ENCODE measurements around the gene HDHD2.
"Not testable (repeated sequence)": the region's sequence is repeated elsewhere in the genome, so short reads cannot be mapped to it uniquely, and the experiment has no call there.

HDHD2 gene, protein sequence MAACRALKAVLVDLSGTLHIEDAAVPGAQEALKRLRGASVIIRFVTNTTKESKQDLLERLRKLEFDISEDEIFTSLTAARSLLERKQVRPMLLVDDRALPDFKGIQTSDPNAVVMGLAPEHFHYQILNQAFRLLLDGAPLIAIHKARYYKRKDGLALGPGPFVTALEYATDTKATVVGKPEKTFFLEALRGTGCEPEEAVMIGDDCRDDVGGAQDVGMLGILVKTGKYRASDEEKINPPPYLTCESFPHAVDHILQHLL

DNA sequence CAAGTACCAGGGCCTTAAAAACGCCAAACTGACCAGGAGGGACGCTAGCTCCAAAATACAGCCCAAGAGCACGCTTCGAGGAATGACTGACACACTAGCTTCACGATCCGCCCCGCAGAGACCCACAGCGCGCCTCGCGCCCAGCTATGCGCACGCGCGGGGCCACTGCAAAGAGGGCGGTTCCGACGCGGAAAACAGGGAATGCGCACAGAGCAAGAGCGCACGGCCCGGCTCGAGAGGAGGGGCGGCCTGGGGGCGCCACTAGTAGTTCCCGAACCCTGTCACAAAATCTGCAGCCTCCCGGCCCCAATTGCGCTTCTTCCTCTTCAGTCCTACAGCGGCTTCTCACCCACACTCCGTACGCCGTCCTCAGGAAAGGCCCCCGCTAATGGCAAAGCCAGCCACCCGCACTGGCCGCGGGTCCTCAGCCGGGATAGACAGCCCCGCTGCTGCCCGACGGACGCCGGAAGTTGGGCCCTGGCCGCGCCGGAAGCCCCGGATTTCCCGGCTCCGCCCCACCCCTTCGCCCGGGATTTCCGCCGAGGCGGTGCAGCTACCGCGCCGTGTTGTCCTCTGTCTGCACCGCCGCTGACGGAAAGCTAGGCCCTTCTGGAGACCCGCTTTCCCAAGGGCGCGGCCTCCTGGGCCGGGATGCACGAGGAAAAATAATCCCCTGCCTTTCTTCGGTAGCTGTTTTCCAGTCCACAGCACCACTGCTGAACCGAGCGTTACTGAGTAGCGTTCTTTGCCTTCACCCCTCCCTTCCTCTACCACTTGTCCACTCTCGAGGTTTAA, at the start of gene HDHD2:
Gene HDHD2 (minus strand): TSS at position 472 of the 795 bp plus-strand sequence. CDS start 14,061 bp downstream, outside the sequence.
- peak; percentile 58 to 79 for DNase-seq (ENCODE audit: low read depth in 2 of 2)

DNA sequence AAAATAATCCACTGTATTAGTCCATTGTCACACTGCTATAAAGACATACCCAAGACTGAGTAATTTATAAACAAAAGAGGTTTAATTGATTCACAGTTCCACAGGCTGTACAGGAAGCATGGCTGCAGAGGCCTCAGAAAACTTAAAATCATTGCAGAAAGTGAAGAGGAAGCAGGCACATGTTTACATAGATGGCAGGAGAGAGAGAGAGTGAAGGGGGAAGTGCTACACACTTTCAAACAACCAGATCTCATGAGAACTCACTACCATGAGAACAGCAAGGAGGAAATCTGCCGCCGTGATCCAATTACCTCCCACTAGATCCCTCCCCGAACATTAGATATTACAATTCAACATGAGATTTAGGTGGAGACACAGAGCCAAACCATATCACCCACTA, 45.7 kb upstream of the HDHD2 start:
- not testable (repeated sequence) for DNase-seq (ENCODE audit: low read depth in 2 of 2)

DNA sequence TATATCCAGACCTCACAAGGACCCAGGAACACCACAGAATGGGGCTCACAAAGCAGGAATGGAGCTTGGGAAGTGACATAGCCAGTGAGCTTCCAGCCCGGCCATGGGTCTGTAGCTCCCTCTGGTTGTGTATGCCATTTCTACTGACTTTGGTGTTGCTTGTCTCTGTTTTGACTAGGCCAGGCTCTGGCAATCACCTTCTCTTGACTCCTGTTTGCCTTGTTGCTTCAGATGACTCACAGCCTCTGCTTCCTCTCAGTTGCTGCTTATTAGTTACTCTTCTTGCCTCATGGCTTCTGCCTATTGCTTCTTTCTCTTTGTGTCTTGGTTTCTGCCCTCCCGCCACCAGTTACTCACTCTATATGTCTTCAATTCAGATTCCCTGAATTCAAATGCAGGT, 41.7 kb upstream of the HDHD2 start:
- no peak for DNase-seq (ENCODE audit: low read depth in 2 of 2)

DNA sequence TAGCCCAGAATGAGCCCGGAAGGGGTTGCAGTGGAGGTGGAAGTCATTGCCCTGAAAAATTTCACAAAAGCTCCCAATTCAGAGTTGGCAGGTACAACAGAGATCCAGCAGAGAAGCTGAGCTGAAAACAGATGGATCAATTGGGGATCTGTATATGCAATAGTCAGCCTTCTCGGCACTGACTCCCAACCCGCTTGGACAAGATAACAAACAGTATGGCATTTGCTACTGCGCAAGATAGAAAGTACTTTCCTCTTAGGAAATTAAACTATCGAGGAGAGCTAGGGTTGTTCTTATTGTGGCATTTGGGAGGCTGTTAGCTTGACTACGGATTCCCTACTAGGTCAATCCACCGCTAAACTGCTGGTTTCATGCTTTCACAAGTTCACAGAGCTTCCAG, 37.4 kb upstream of the HDHD2 start:
- no peak for DNase-seq (ENCODE audit: low read depth in 2 of 2)

DNA sequence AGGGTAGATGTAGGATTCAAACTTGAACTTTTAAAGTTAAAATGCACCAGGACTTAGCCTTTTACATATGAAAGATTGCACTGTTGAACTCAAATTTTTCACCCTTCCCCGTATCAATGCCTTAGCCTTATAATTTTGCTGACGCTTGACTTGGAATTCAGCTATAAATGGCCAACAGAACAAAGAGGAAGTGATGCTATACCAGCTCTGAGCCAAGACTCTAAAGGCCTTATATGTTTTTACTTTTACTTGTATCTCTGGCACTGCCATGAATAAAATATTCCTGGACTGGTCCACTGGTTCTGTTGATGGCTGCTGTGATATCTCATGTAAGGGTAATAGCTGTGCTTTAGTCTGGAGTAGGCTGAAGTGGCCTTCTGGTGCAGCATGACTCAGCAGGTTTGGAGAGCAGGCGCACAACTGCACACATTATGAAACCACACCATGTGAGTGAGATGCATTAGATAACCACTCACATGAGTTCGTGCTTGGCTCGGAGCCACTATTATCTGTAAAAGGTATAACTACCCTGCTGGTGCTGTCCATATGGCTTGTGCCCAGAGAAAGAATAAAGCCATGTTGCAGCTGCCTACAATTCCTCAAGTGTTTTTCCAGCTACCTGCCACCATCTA, 34.2 kb upstream of the HDHD2 start:
- no peak for DNase-seq (ENCODE audit: low read depth in 2 of 2)

DNA sequence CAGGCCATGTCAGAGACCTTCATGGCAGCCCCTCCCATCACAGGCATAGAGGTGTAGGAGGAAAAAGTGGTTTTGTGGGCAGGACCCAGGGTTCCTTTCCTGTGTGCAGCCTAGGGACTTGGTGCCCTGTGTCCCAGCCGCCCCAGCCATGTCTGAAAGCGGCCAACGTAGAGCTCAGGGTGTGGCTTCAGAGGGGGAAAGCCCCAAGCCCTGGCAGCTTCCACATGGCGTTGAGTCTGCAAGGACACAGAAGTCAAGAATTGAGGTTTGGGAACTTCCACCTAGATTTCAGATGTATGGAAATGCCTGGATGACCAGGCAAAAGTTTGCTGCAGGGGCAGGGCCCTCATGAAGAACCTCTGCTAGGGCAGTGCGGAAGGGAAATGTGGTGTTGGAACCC, 31.9 kb upstream of the HDHD2 start:
- DNase-seq (ENCODE audit: low read depth in 2 of 2) = not testable (repeated sequence)

DNA sequence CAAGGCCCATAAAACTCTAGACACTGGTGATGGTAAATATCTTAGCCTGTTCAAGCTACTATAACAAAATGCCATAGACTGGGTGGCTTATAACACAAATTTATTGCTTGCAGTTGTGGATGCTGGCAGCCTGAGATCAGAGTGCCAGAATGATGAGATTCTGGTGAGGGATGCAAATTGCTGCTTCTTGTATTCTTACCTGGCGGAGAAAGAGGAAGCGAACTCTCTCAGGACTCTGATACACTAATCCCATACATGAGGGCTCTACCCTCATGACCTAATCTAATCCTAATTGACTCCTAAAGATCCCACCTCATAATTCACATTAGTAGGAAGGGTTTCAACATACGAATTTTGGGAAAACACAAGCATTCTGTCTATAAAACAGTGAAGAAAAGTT, 30.5 kb upstream of the HDHD2 start:
- DNase-seq (ENCODE audit: low read depth in 2 of 2) = no peak

DNA sequence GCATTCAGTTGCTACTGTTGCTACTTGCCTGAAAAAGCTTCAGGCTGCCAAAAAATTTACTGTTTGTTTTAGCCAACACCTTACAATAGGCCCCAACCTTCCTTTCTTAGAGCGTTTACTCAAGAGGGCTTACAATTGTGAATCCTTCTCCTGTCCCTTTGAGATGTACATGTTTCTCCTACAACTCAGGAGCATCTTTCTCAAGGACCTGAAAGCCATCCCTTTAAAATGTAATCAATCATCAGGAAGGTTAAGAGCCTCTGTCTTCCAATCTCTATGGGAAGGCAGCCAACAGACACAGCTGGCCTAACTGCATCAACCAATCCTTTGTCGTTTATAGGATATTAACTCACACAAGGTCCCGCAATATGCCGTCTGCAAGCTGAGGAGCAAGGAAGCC, 29.2 kb upstream of the HDHD2 start:
- no peak for DNase-seq (ENCODE audit: low read depth in 2 of 2)

DNA sequence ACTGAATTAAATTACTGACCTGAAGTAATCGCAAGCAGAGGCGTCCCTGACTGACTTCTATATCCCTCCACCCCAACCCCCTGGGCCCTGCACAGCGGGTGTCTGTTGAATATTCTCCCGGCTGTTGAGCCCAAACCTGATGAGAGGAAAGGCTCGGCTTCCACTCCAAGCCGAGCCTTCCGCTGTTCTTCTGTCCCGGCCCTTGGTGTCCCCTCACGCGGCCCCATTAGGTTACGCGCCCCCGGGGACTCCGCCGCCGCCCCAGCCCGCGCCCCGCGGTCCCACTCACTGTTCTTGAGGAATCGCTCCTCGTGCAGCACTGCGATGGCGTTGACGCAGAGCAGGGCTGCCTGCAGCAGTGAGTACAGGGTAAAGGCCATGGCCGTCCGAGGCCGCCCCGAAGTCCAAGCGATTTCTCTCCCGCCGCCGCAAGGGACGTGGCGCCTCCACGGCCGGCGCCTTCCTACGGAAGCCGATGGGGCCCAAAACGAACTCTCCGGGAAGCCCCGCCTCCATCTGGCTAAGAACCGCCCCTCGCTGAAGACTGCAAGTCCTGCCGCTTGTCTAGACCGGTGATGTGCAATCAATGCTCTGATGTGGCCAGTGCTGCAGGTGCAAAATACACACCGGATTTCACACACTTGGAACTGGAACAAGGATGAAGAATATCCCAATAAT, 25.7 kb upstream of the HDHD2 start, which contains the start of gene IER3IP1:
Gene IER3IP1 (minus strand): TSS at position 467 of the 678 bp plus-strand sequence. CDS start 87 bp downstream, at position 380.
- DNase-seq (ENCODE audit: low read depth in 2 of 2) = peak; percentile 73 to 83

DNA sequence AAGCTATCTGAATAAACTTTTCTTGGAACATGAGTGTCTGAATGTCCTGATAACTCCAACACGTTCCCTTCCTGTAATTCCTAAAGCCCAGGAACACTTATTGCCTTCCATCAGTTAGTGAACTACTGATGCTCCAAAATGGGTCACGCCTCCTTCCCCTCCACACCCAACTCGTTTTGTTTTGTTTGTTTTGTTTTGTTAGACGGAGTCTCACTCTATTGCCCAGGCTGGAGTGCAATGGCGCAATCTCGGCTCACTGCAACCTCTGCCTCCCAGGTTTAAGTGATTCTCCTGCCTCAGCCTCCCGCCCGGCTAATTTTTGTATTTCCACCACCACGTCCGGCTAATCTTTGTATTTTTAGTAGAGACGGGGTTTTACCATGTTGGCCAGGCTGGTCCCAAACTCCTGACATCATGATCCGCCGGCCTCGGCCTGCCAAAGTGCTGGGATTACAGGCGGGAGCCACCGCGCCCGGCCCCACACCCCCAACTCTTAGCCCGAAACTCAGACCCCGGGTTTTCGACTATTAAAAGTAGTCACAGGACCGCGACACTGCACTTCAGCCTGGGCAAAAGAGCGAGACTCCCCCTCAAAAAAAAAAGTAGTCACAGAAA, 25.1 kb upstream of the HDHD2 start:
- no peak for DNase-seq (ENCODE audit: low read depth in 2 of 2)

DNA sequence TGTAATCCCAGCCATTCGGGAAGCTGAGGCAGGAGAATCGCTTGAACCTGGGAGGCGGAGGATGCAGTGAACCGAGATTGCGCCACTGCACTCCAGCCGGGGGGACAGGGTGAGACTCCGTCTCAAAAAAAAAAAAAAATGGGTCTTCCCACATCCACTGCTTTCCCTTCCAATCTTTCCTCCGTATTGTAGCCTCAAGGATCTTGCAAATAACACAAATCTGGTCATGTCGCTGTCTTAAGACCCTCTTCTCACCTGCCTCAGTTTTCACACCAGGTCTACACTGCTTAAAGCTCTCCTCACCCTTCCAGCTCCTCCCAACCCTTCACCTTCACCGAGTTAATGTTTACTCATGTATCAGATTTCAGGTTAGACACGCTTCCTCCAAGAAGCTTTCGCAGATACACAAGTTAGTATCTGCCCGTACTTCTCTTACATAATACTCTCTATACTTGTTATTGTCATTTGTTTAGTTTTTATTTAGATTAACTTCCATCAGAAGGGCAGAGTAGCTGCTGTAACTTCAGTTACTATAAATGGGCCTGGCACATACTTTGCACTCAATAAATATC, 24.3 kb upstream of the HDHD2 start:
- DNase-seq (ENCODE audit: low read depth in 2 of 2) = no peak

DNA sequence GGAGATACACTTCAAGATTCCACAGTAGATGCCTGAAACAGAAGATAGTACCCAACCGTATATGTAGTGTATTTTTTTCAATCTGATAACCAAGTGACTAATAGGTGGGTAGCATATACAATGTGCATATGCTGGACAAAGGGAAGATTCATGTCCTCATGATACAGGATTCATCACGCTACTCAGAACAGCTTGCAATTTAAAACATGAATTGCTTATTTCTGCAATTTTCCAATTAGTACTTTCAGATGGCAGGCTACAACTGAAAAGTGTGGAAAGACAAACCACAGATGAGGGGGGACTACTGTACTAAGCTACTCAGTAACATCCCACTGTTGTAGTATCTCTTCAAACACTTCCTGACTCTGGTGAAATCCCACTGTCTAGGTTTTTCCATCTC, 22.2 kb upstream of the HDHD2 start:
- DNase-seq (ENCODE audit: low read depth in 2 of 2) = no peak

DNA sequence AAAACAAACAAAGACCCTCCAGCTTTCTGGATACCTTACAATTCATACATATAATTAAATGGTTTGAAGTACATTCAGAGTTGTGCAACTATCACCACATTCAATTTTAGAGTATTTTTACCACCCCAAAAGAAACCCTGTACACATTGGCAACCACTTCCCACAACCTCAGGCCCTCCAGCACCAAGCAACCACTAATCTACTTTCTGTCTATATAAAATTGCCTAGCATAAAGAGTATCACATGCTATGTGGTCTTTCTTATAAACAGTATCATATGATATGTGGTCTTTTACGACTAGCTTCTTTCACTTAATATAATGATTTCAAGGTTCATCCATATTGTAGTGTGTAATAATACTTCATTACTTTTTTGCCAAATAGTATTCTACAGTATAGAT, 18.6 kb upstream of the HDHD2 start:
- no peak for DNase-seq (ENCODE audit: low read depth in 2 of 2)

DNA sequence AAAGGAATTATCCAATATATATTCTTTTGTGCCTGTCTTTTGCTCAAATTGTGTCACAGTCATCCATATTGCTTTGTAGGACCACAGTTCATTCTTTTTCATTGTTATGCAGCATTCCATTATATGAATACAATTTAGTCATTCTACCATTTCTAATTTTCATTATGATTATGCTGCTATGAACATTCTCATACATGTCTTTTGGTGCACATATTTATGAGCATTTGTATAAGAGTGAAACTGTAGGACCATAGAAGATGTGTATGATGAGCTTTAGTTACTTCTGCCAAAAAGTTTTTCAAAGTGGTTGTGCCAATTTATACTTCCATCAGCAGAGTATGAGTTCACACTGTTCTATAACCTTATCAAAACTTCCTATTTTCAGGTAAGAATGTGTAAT, 18.2 kb upstream of the HDHD2 start:
- DNase-seq (ENCODE audit: low read depth in 2 of 2) = no peak

DNA sequence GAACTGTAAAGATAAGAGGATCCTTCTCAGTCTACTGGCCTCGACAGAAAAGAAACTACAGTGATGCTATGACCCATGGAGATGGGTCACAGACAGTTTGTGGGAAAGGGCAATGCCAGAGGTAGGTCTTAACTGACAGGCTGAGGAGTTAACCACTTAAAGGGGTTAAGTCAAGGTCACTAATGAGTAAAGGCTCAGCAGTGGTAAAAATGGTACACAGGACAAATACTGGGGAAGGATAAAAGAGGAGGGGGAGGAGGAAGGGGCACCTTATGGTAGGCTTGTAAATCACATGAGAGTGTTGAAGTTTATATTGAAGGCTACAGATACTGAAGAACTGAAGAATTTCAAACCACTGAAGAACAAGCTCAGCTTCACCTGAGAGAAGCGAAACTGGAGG, 16.0 kb upstream of the HDHD2 start:
- DNase-seq (ENCODE audit: low read depth in 2 of 2) = no peak

DNA sequence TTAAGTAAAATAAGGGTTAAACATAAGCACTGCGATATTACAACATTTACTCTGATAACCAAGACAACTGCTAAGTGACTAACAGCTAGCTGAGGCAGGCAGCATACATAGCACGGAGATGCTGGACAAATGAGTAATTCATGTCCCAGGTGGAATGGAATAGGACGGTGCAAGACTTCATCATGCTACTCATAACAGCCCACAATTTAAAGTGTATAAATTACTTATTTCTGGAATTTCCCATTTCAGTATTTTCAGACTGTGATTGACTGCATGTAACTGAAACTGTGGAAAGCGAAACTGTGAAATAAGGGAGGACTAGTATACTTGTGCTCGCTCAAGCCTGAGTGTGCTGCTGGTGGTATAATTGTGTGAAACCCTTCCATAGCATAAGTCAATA, 12.9 kb upstream of the HDHD2 start:
- DNase-seq (ENCODE audit: low read depth in 2 of 2) = no peak

DNA sequence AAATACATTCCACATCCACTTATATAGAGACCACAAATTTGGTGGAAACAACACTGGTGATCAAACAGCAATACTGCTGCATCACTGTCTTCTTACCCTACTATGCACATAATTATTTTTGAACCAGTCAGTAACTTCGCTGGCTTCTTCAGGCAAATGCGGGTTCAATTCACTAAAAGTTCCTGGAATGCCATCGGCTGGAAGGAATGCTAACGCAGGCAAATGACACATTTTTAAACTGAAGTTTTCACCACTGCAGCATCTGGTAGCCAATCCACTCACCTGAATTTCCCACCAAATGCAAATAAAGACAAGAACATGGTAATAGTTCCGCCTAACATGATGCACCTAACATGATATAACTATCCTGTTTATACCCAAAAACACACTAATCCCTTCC, 10.0 kb upstream of the HDHD2 start:
- no peak for DNase-seq (ENCODE audit: low read depth in 2 of 2)

DNA sequence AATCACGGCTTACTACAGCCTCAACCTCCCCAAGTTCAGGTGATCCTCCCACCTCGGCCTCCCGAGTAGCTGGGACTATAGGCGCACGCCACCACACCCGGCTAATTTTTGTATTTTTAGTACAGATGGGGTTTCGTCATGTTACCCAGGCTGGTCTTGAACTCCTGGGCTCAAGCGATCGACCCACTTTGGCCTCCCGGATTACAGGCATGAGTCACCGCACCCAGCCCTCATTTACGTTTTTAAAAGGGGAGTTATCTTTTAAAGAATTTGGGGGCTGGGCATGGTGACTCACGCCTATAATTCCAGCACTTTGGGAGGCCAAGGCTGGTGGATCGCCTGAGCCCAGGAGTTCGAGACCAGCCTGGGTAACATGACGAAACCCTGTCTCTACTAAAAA, 8.1 kb upstream of the HDHD2 start:
- DNase-seq (ENCODE audit: low read depth in 2 of 2) = not testable (repeated sequence)

DNA sequence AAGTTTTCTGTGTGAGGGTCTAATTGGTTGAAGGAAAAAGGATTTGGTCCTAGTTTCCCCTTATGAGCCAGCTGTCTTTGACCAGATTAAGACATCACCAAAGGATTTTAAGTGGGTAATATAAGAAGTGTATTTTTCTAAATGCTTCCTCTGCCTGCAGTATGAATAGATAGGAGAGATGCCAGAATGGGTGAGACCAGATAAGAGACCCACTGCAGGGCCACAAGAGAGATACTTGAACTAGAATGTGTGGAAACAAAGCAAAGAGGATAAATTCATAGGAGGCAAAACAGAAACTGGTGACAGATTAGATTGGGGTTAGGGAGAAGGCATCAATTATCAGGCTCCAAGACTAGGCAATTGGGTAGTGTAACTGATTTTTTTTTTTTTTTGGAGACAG, 1.1 kb upstream of the HDHD2 start:
- DNase-seq (ENCODE audit: low read depth in 2 of 2) = no peak

DNA sequence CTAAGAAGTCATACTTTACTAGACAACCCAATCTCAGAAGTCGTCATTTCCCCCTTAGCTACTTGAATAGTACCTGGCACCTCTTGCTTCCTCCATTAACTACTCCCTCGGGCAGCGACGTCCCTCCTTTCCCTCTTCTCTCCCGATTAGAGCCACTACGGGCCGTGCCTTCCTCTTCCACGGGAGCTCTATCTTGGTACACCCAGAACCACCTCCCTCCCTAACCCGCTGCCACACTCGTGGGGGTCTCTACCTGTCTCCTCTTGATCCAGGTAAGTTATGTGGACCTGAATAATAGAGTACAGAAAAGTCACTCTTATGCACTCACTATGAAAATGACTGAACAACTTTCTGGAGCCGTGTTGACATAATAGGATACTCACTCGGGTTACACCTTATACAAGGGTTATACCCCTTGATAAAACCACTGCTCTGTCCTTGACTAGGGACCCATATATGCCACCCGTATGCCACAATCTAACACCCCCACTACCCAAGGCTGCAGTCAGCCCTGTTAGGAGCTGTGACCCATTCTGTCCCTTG, 595 bp upstream of the HDHD2 start:
- DNase-seq (ENCODE audit: low read depth in 2 of 2) = no peak

DNA sequence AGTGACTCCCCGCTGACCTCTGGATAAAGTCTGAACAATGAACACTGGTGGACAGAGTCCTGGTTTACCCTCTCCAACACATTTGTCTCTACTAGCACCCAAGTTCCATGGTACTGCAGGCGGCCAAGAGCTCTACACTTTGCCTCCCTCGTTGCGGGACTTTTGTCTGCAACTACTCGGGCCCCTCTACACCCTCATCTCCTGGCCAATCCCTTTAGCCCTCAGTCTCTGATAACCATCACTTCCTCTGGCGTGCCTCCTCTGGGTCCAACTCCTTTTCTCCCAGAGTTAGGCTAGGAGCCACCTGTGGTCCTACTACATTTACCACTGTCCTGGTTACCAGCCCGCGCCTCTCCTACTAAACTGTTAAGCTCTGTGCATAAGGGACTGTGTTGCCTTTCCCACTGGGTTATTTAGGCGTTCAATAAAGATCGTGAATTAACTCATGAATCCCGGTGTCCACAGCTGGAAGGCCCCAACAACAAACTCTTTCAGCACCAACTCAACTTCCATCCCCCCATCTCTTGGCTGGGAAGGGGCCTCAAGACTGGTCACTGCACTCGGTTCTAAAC, 757 bp downstream of the HDHD2 start:
- no peak for DNase-seq (ENCODE audit: low read depth in 2 of 2)
